Nephron (organoid): ENCODE measurements around the gene ENTPD2.

Experiments
- H3K27ac Mint-ChIP-seq, 3 experiments: 2 replicates each; pipeline ENCODE4 v1.8.0; 2020; ENCODE audit warnings: mixed read lengths in 3 of 3, mild to moderate bottlenecking in 2 of 3, moderate library complexity in 1 of 3
- H3K27me3 Mint-ChIP-seq: 2 replicates; pipeline ENCODE4 v1.8.0; 2021; ENCODE audit warnings: low read depth, mild to moderate bottlenecking, moderate library complexity, mixed read lengths
- H3K36me3 Mint-ChIP-seq: 2 replicates; pipeline ENCODE4 v1.8.0; 2020; ENCODE audit warnings: low read depth, mixed read lengths
- H3K4me1 Mint-ChIP-seq: 2 replicates; pipeline ENCODE4 v1.8.0; 2020; ENCODE audit warnings: mixed read lengths
- H3K4me3 Mint-ChIP-seq, 3 experiments: 2 replicates each; pipeline ENCODE4 v1.8.0; 2020; ENCODE audit warnings: mild to moderate bottlenecking in 3 of 3, mixed read lengths in 3 of 3, moderate library complexity in 2 of 3
- H3K9me3 Mint-ChIP-seq: 2 replicates; pipeline ENCODE4 v1.8.0; 2020; ENCODE audit warnings: mixed read lengths
- TF ChIP-seq, protein P1 (sequence below), 3 experiments: fragments of 200-600 bp; sonication (generic); IDR thresholded peaks; one replicate each; pipeline ENCODE4 v1.5.0; 2021; ENCODE audit warnings: antibody characterized with exemption in 3 of 3; ENCODE audit not compliant: unreplicated experiment in 3 of 3

ENTPD2 gene

DNA sequence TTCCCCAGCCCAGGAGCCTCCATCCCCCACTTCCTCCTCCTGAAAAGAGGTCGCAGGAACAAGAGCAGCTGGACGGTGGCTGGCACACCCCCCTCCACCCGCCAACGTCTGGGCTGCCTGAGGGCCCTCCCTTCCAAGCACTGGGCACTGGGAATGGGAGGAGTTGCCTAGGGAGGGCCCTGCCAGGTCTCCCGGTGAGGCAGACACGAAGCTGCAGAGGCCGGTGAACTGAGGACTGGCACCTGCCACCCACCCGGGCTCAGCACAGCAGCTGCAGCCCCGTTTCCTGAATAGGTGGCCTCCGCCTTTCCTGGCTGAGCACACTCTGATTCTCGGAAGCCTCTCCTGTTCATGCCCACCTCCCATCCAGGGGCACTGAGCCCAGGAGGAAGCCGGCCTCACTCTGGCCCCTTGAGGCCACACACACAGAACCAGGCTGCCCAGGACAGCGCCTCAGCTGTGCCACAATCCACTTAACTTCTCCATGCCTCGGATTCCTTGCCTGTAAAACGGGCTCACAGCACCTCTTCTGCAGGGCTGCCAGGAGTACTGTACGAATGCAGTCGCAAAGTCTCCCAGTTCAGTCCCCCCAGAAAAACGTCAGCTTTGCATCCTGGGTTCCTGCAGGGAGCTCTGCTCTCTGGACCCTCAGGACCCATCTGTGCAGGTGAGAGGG is 9.2 kb downstream of the ENTPD2 start:
- Mint-ChIP-seq H3K4me3 (peak overlapping the region; percentile 61 to 74 (median 72)), H3K27me3 (peaks cover 52% of the 10 kb centered on the region), H3K27ac (no peak overlapping the region), H3K9me3 (no peaks in the 10 kb centered on the region), H3K4me1 (no peaks in the 10 kb centered on the region), H3K36me3 (no peaks in the 10 kb centered on the region)
- TF ChIP-seq, protein P1, sequence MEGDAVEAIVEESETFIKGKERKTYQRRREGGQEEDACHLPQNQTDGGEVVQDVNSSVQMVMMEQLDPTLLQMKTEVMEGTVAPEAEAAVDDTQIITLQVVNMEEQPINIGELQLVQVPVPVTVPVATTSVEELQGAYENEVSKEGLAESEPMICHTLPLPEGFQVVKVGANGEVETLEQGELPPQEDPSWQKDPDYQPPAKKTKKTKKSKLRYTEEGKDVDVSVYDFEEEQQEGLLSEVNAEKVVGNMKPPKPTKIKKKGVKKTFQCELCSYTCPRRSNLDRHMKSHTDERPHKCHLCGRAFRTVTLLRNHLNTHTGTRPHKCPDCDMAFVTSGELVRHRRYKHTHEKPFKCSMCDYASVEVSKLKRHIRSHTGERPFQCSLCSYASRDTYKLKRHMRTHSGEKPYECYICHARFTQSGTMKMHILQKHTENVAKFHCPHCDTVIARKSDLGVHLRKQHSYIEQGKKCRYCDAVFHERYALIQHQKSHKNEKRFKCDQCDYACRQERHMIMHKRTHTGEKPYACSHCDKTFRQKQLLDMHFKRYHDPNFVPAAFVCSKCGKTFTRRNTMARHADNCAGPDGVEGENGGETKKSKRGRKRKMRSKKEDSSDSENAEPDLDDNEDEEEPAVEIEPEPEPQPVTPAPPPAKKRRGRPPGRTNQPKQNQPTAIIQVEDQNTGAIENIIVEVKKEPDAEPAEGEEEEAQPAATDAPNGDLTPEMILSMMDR (IDR thresholded peaks at IDR 0.05; ENCODE audit: unreplicated experiment in 3 of 3) = no peak

DNA sequence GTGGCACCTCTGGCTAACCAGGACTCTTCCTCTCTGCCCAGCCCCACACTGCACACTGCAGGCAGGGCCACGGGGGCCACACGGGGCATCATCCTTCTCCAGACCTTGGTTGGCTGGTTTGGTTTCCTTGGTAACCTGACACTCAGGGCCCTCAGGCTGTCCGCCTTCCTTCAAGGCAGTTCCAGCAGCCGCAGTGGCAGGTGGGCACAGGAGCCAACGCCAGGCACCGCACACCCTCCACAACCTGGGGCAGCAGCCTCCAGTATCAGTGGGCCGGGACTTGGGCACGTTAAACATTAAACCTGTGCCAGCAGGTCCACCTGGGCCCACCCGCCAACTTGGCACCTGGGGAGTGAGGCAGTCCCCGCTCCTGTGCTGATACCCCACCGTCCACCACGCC is 9.8 kb downstream of the ENTPD2 start:
- no peak overlapping the region for H3K27ac Mint-ChIP-seq
- H3K9me3 Mint-ChIP-seq = no peaks in the 10 kb centered on the region
- H3K36me3 Mint-ChIP-seq = no peaks in the 10 kb centered on the region
- peaks cover 46% of the 10 kb centered on the region for H3K27me3 Mint-ChIP-seq
- TF ChIP-seq, protein P1 (IDR thresholded peaks at IDR 0.05; ENCODE audit: unreplicated experiment in 3 of 3) = no peak
- H3K4me3 Mint-ChIP-seq = no peak overlapping the region
- no peaks in the 10 kb centered on the region for H3K4me1 Mint-ChIP-seq

DNA sequence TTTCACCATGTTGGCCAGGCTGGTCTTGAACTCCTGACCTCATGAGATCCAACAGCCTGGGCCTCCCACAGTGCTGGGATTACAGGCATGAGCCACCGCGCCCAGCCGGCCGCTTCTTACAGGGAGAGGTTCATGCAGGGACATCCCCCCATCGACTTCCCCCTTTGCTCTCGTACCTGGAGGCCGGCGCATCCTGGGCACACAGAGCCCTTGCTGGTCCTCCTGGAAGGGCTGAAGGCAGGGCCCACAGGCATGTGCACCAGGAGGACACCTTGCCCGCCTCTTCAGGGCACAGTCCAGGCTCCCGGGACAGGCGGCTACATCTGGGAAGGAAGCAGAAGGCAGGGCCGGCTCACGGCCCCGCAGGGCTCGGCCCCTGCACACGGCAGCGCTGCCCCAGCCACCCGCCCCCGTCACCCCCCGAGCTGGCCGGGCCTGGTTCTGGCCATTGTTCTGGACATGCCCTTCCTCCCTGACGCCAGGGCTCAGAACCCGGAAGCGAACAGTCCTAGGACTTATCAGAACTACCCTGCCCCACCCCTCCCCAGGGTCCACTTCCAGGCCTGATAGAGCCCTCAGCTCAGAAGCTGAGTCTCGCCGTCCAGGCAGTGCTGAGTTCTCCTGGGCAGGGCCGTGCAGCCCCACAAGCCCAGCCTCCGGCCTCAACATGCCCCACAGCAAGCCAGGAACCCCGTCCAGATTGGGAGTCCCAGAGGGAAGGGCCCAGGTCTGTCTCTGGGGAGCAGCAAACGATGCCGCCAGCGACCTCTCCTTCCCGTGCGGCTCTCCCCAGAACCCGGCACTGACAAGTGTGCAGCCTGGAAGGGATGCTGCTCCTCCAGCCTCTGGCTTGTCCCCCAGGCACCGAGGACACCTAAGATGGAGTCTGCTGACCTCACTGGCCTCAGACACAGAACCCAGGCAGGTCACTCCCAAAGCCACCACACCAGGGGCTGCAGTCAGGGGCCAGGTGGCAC is 10.8 kb downstream of the ENTPD2 start:
- H3K4me1 Mint-ChIP-seq = no peaks in the 10 kb centered on the region
- TF ChIP-seq, protein P1 (IDR thresholded peaks at IDR 0.05; ENCODE audit: unreplicated experiment in 3 of 3) = no peak

DNA sequence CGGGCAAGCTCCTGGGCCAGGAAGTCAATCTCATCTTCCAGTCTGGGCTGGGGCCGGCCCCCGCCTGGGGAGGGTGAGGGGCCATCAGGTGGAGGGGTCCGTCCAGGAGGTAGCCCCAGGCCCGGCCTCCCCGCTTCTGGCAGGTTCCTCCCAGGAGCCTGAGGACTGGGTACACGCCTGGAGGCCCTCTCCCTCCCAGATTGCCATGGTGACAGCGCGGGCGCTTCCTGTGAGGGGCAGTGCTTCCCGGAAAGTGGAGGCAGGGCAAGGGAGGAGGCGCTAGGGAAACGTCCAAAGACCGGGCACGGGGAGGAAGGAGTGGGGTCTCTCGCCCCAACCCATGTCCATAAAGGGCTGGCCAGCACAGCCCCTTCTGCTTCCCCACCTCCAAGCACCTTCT is 12.7 kb downstream of the ENTPD2 start:
- Mint-ChIP-seq H3K27ac (no peak overlapping the region), H3K27me3 (peaks cover 20% of the 10 kb centered on the region), H3K4me3 (no peak overlapping the region), H3K4me1 (no peaks in the 10 kb centered on the region), H3K9me3 (no peaks in the 10 kb centered on the region), H3K36me3 (no peaks in the 10 kb centered on the region)
- TF ChIP-seq, protein P1 (IDR thresholded peaks at IDR 0.05; ENCODE audit: unreplicated experiment in 3 of 3) = no peak

More for the DNA sequence above, 10.8 kb downstream of the ENTPD2 start:
- H3K36me3 Mint-ChIP-seq = no peaks in the 10 kb centered on the region
- H3K9me3 Mint-ChIP-seq = no peaks in the 10 kb centered on the region
- H3K27me3 Mint-ChIP-seq = peaks cover 39% of the 10 kb centered on the region
- H3K4me3 Mint-ChIP-seq = peak overlapping the region in 1 of 3 experiments; percentile 48
- H3K27ac Mint-ChIP-seq = no peak overlapping the region

DNA sequence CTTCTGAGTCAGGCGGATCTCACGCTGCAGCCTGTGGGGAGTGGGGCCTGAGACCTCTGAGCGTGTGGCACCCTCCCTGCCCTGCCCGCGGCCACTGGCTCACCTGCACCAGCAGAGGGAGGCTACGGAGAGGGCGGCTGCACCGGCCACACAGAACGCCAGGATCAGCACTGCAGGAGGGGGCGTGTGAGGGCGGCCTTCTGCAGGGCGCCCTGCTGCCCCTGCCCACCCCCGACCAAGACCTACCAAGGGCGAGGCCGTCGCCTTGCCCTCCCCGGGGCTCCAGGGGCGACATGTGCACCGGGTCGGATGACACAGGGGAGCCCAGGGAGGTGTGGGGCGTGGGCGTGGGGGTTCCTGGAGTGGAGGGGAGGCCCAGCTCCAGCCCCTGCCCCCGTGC is 13.3 kb downstream of the ENTPD2 start:
- Mint-ChIP-seq H3K36me3 (no peaks in the 10 kb centered on the region), H3K4me3 (no peak overlapping the region), H3K9me3 (no peaks in the 10 kb centered on the region), H3K27ac (no peak overlapping the region), H3K27me3 (peaks cover 20% of the 10 kb centered on the region), H3K4me1 (no peaks in the 10 kb centered on the region)
- TF ChIP-seq, protein P1 (IDR thresholded peaks at IDR 0.05; ENCODE audit: unreplicated experiment in 3 of 3) = no peak
